Right lobe of liver (tissue), 4 donors: ENCODE results near the gene PLCB1.

Source experiments
- POLR2A ChIP-seq: fragments of 450-650 bp; IDR thresholded peaks from one replicate; pipeline ENCODE4 v1.6.1; 2017; ENCODE audit warnings: antibody characterized with exemption, mild to moderate bottlenecking
- TF ChIP-seq, protein P1 (sequence below), 4 donors: fragments of 200-600 bp in 3 of 4; fragments of 450-650 bp in 1 of 4; IDR thresholded peaks; one replicate each; pipeline versions ENCODE4 v1.5.1 to v1.8.0; 2016 to 2022; ENCODE audit warnings: antibody characterized with exemption in 4 of 4, mild to moderate bottlenecking in 2 of 4
- donor health status: DM: no; HTN: no; CAD: no.
- donor health status: DM: no; HTN: no; CAD: no.
- donor health status: DM: no; HTN: yes; CAD: no.

DNA sequence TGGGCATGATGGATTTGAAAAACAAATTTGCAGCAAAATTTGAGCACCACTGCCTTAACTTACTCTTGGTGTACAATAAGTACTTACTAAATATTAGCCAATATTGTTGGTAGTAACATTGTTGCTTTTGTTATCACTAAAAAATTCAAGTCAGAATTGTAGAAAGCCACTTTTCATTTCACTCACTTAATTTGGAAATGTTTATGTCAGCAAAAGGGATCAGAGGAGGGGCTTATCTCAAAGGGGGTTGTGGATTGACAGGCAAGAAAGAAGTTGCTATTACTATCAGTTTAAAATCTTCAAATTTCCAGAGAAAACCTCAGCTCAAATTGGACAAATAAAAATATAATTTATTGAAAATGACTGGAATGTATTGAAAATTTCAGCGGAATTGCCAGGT is 241.5 kb downstream of the PLCB1 start:
- TF ChIP-seq POLR2A = no peak
- TF ChIP-seq, protein P1, sequence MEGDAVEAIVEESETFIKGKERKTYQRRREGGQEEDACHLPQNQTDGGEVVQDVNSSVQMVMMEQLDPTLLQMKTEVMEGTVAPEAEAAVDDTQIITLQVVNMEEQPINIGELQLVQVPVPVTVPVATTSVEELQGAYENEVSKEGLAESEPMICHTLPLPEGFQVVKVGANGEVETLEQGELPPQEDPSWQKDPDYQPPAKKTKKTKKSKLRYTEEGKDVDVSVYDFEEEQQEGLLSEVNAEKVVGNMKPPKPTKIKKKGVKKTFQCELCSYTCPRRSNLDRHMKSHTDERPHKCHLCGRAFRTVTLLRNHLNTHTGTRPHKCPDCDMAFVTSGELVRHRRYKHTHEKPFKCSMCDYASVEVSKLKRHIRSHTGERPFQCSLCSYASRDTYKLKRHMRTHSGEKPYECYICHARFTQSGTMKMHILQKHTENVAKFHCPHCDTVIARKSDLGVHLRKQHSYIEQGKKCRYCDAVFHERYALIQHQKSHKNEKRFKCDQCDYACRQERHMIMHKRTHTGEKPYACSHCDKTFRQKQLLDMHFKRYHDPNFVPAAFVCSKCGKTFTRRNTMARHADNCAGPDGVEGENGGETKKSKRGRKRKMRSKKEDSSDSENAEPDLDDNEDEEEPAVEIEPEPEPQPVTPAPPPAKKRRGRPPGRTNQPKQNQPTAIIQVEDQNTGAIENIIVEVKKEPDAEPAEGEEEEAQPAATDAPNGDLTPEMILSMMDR (IDR thresholded peaks at IDR 0.05) = no peak
